Calu3 (cell line): ENCODE measurements around the gene ENPP6. TPM values are rescaled to one million over a fixed set of nuclear protein-coding genes. Genes with fewer than 3 reads are reported as not detected.

ENCODE experiments used
- BruUV-seq: library from RNA; stranded (reverse); fragments of 400-500 nt; replicated peaks from 2 replicates; lab custom pipeline; 2021; lab: Mats Ljungman, UMichigan
- CTCF ChIA-PET: fragments of 300-600 bp; sonication (Branson Sonifier 250); formaldehyde crosslinking; loops from one replicate; lab custom pipeline; 2022; ENCODE audit warnings: antibody characterized with exemption; lab: Charles Lee
- DNase-seq: peaks from one replicate; pipeline ENCODE4 v3.0.0; 2022
- H3K27ac Mint-ChIP-seq: one replicate; pipeline ENCODE4 v1.8.0; 2022; ENCODE audit warnings: mixed read lengths; ENCODE audit not compliant: unreplicated experiment
- H3K27me3 Mint-ChIP-seq: one replicate; pipeline ENCODE4 v1.8.0; 2022; ENCODE audit warnings: mixed read lengths; ENCODE audit not compliant: unreplicated experiment
- H3K36me3 Mint-ChIP-seq: one replicate; pipeline ENCODE4 v1.8.0; 2022; ENCODE audit warnings: mild to moderate bottlenecking, moderate library complexity, mixed read lengths; ENCODE audit not compliant: insufficient read depth, unreplicated experiment
- H3K4me1 Mint-ChIP-seq: one replicate; pipeline ENCODE4 v1.8.0; 2022; ENCODE audit warnings: mild to moderate bottlenecking, low read depth, mixed read lengths; ENCODE audit not compliant: unreplicated experiment
- H3K4me3 Mint-ChIP-seq: one replicate; pipeline ENCODE4 v1.8.0; 2022; ENCODE audit warnings: mild to moderate bottlenecking, low read depth, moderate library complexity, mixed read lengths; ENCODE audit not compliant: unreplicated experiment
- H3K9me3 Mint-ChIP-seq: one replicate; pipeline ENCODE4 v1.8.0; 2022; ENCODE audit warnings: low read depth, mixed read lengths; ENCODE audit not compliant: unreplicated experiment
- intact Hi-C: fragments of 100-400 bp; cut with micrococcal nuclease; formaldehyde crosslinking; loops from one replicate; pipeline ENCODE4 v1.10.0; 2022; ENCODE audit not compliant: unreplicated experiment
- total RNA-seq: library from RNA; stranded (reverse); gene quantifications from 2 replicates; pipeline ENCODE4 v1.2.3, GENCODE V29; 2022
- TF ChIP-seq, protein P1 (sequence below): fragments of 200-600 bp; IDR thresholded peaks from one replicate; pipeline ENCODE4 v1.8.0; 2022; ENCODE audit warnings: antibody characterized with exemption; ENCODE audit not compliant: unreplicated experiment

The ENPP6 gene
- total RNA-seq, 1 experiment from 2014 or later = not detected

DNA sequence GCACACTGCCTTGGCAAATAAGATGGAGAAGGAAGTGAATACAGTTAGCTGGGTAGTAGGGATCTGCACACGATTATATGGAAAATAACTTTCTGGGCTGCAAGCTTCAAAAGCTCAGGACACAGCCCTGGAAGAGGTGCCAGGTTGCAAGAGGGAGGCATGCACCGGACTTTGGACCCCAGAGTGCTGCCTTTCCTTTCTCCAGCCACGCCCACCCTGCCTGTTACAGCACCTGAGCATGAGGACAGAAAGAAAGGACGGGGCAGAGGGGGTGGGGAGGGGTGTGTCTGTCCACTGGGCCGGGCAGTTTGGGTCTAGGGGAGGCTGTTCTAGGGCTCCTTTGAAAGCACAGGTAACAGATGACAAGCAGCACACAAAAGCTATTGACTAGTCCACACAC is 152.8 kb downstream of the ENPP6 start:
- TF ChIP-seq, protein P1, sequence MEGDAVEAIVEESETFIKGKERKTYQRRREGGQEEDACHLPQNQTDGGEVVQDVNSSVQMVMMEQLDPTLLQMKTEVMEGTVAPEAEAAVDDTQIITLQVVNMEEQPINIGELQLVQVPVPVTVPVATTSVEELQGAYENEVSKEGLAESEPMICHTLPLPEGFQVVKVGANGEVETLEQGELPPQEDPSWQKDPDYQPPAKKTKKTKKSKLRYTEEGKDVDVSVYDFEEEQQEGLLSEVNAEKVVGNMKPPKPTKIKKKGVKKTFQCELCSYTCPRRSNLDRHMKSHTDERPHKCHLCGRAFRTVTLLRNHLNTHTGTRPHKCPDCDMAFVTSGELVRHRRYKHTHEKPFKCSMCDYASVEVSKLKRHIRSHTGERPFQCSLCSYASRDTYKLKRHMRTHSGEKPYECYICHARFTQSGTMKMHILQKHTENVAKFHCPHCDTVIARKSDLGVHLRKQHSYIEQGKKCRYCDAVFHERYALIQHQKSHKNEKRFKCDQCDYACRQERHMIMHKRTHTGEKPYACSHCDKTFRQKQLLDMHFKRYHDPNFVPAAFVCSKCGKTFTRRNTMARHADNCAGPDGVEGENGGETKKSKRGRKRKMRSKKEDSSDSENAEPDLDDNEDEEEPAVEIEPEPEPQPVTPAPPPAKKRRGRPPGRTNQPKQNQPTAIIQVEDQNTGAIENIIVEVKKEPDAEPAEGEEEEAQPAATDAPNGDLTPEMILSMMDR = no peak
- Mint-ChIP-seq H3K9me3 (no peaks in the 10 kb centered on the region), H3K27me3 (no peaks in the 10 kb centered on the region), H3K4me3 (no peak overlapping the region), H3K4me1 (peaks cover 24% of the 10 kb centered on the region), H3K27ac (no peak overlapping the region), H3K36me3 (no peaks in the 10 kb centered on the region)
- DNase-seq = peak; percentile 62
- no TSS peak for BruUV-seq
- CTCF ChIA-PET = no interaction called here
- intact Hi-C loops = no loop called here

DNA sequence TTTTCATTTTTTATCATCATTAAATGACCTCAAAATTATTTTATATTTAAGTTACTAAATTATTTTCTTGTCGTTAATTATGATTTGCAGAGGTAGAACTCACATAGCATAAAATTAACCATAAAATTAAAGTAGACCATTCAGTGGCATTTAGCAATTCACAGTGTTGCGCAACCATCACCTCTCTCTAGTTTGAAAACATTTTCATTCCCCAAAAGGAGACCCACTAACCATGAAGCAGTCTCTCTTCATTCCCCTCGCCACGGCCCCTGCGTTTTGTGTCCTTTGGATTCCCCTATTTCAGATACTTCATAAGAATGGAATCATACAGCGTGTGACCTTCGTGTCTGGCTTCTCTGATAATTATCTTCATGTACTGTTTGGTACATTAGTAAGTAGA is 154.9 kb downstream of the ENPP6 start:
- Mint-ChIP-seq H3K9me3 (no peaks in the 10 kb centered on the region), H3K36me3 (no peaks in the 10 kb centered on the region), H3K27ac (no peak overlapping the region), H3K4me1 (peaks cover 24% of the 10 kb centered on the region), H3K4me3 (no peak overlapping the region), H3K27me3 (peaks cover 15% of the 10 kb centered on the region)
- no TSS peak for BruUV-seq
- intact Hi-C loops = no loop called here
- CTCF ChIA-PET = no interaction called here
- DNase-seq = no peak
- TF ChIP-seq, protein P1 = no peak

DNA sequence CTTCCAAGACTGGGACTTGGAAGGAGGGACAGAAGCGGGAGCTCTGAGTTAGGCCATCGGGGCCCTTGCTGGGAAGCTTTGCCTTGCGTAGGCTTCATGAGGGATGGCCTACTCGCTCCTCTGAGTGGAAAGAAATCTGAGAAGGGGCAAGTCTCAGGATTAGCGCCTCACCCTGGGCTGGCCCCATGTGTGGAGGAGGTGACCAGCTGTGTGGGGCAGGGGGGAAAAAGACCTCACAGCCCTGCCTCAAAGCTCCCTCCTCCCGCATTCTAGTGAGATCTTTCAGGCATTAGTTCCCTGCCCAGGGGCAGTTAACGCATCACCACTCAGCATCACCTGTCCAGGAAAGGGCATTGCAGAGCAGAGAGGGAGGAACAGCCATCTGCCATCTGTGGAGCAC is 156.1 kb downstream of the ENPP6 start:
- intact Hi-C loops = no loop called here
- no peak overlapping the region for H3K4me3 Mint-ChIP-seq
- CTCF ChIA-PET = no interaction called here
- H3K9me3 Mint-ChIP-seq = no peaks in the 10 kb centered on the region
- BruUV-seq = no TSS peak
- H3K27ac Mint-ChIP-seq = no peak overlapping the region
- DNase-seq = no peak
- peaks cover 15% of the 10 kb centered on the region for H3K27me3 Mint-ChIP-seq
- no peaks in the 10 kb centered on the region for H3K36me3 Mint-ChIP-seq
- TF ChIP-seq, protein P1 = no peak
- peaks cover 16% of the 10 kb centered on the region for H3K4me1 Mint-ChIP-seq

DNA sequence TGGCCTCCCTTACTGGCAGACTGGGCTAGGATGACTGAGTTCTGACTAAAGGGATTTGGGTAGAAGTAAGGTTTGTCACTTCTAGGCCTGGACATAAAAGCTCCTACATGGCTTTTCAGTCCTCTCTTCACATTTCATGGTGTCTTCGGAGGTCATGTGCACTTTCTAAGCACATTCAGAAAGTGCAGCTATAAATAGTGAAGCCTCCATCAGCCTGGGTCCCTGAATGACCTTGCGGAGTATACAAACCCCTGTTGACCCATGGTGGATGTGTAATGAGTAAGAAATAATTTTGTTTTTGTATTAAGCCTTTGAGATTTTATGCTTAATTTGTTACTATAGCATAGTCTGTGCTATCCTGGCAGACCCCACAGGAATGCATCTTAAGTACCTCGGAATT is 158.6 kb downstream of the ENPP6 start:
- BruUV-seq = no TSS peak
- Mint-ChIP-seq H3K4me3 (no peak overlapping the region), H3K36me3 (no peaks in the 10 kb centered on the region)

More for the DNA sequence above, 158.6 kb downstream of the ENPP6 start:
- DNase-seq = no peak
- peaks cover 15% of the 10 kb centered on the region for H3K27me3 Mint-ChIP-seq
- no peaks in the 10 kb centered on the region for H3K4me1 Mint-ChIP-seq
- no peak overlapping the region for H3K27ac Mint-ChIP-seq
- H3K9me3 Mint-ChIP-seq = no peaks in the 10 kb centered on the region
- CTCF ChIA-PET = no interaction called here
- intact Hi-C loops = no loop called here
- TF ChIP-seq, protein P1 = no peak
